IMR-90 (cell line): ENCODE results near the gene GOLGA8B. TPM values are rescaled to one million over a fixed set of nuclear protein-coding genes. Genes with fewer than 3 reads are reported as not detected.
"Not testable (repeated sequence)": the region's sequence is repeated elsewhere in the genome, so short reads cannot be mapped to it uniquely, and the experiment has no call there.

Source experiments
- ATAC-seq: fragments of 200-7000 bp; cut with Tn5 transposase; 2 replicates; pipeline ENCODE4 v1.9.1; 2020; ENCODE audit warnings: low read depth, mild to moderate bottlenecking, moderate library complexity
- BruUV-seq: library from RNA; stranded (reverse); fragments of 400-500 nt; replicated peaks from 2 replicates; lab custom pipeline; 2021; lab: Mats Ljungman, UMichigan
- CTCF ChIA-PET: fragments of 300-600 bp; formaldehyde crosslinking; extraction: SDS; loops from one replicate; lab custom pipeline; 2021; ENCODE audit warnings: antibody characterized with exemption; lab: Yijun Ruan, JAX
- POLR2A ChIA-PET: fragments of 300-600 bp; sonication (Branson Sonifier 250); formaldehyde crosslinking; loops from one replicate; lab custom pipeline; 2022; ENCODE audit warnings: antibody characterized with exemption; ENCODE audit not compliant: unreplicated experiment; lab: Charles Lee
- DNase-seq: peaks from one replicate; pipeline ENCODE4 v3.0.0; 2013
- H2AFZ ChIP-seq: replicated peaks from 2 replicates; pipeline ENCODE3; 2013; ENCODE audit warnings: low read length, mild to moderate bottlenecking; ENCODE audit not compliant: poor library complexity
- H2AK5ac ChIP-seq: 2 replicates; pipeline ENCODE4 v1.6.1; 2013; ENCODE audit warnings: low read depth, low read length, inconsistent platforms
- H2AK9ac ChIP-seq: replicated peaks from 2 replicates; pipeline ENCODE3; 2013; ENCODE audit warnings: mild to moderate bottlenecking, low read depth, low read length, moderate library complexity; ENCODE audit not compliant: poor library complexity
- H2BK120ac ChIP-seq: 2 replicates; pipeline ENCODE4 v1.6.1; 2013; ENCODE audit warnings: low read depth, low read length, inconsistent platforms
- H2BK15ac ChIP-seq: 3 replicates; pipeline ENCODE4 v1.6.1; 2013; ENCODE audit warnings: low read depth, low read length, inconsistent platforms
- H2BK20ac ChIP-seq: 2 replicates; pipeline ENCODE4 v1.6.1; 2013; ENCODE audit warnings: low read depth, mild to moderate bottlenecking, inconsistent platforms, low read length, moderate library complexity
- H2BK5ac ChIP-seq: 2 replicates; pipeline ENCODE4 v1.6.1; 2013; ENCODE audit warnings: mild to moderate bottlenecking, low read depth, low read length, inconsistent platforms; ENCODE audit not compliant: poor library complexity, severe bottlenecking
- H3K14ac ChIP-seq: replicated peaks from 2 replicates; pipeline ENCODE4 v1.6.1; 2013; ENCODE audit warnings: low read depth, low read length, inconsistent platforms
- H3K18ac ChIP-seq: 2 replicates; pipeline ENCODE4 v1.6.1; 2013; ENCODE audit warnings: low read depth, low read length, control low read depth
- H3K23ac ChIP-seq: 2 replicates; pipeline ENCODE4 v1.6.1; 2013; ENCODE audit warnings: low read depth, low read length, inconsistent platforms
- H3K27ac ChIP-seq: 2 replicates; pipeline ENCODE4 v1.5.1; 2013; ENCODE audit warnings: mild to moderate bottlenecking, control low read depth, low read length; ENCODE audit not compliant: insufficient read depth
- H3K27me3 ChIP-seq: 2 replicates; pipeline ENCODE4 v1.6.1; 2013; ENCODE audit warnings: low read length; ENCODE audit not compliant: control insufficient read depth, insufficient read depth
- H3K36me3 ChIP-seq: 2 replicates; pipeline ENCODE4 v1.6.1; 2013; ENCODE audit warnings: low read length, mixed read lengths; ENCODE audit not compliant: control insufficient read depth, insufficient read depth
- H3K4ac ChIP-seq: 2 replicates; pipeline ENCODE4 v1.6.1; 2013; ENCODE audit warnings: low read depth, low read length, inconsistent platforms
- H3K4me1 ChIP-seq: 2 replicates; pipeline ENCODE4 v1.6.1; 2013; ENCODE audit warnings: low read length, mixed read lengths; ENCODE audit not compliant: control insufficient read depth, insufficient read depth
- H3K4me2 ChIP-seq: 2 replicates; pipeline ENCODE4 v1.6.1; 2013; ENCODE audit warnings: low read depth, mild to moderate bottlenecking, control low read depth, low read length, moderate library complexity
- H3K4me3 ChIP-seq: 2 replicates; pipeline ENCODE4 v1.5.1; 2013; ENCODE audit warnings: low read depth, mild to moderate bottlenecking, control low read depth, low read length, moderate library complexity; ENCODE audit not compliant: insufficient read depth
- H3K56ac ChIP-seq: 2 replicates; pipeline ENCODE4 v1.6.1; 2013; ENCODE audit warnings: low read length, inconsistent platforms; ENCODE audit not compliant: insufficient read depth; ENCODE audit errors: extremely low read depth
- H3K79me1 ChIP-seq, 2 experiments: 2 replicates each; pipeline ENCODE4 v1.6.1; 2013; ENCODE audit warnings: low read length in 2 of 2, inconsistent platforms in 1 of 2, low read depth in 1 of 2
- H3K9ac ChIP-seq: 2 replicates; pipeline ENCODE4 v1.6.1; 2013; ENCODE audit warnings: low read depth, low read length, control low read depth
- H3K9me1 ChIP-seq: 2 replicates; pipeline ENCODE4 v1.6.1; 2013; ENCODE audit warnings: low read length, inconsistent platforms; ENCODE audit not compliant: insufficient read depth
- H3K9me3 ChIP-seq: 2 replicates; pipeline ENCODE4 v1.6.1; 2013; ENCODE audit warnings: low read length; ENCODE audit not compliant: control insufficient read depth, insufficient read depth
- H4K20me1 ChIP-seq: 2 replicates; pipeline ENCODE4 v1.6.1; 2013; ENCODE audit warnings: low read length, inconsistent platforms; ENCODE audit not compliant: insufficient read depth
- H4K5ac ChIP-seq: 2 replicates; pipeline ENCODE4 v1.6.1; 2013; ENCODE audit warnings: mild to moderate bottlenecking, low read depth, low read length, control low read depth
- H4K8ac ChIP-seq, 2 experiments: 2 replicates each; pipeline ENCODE4 v1.6.1; 2013; ENCODE audit warnings: low read depth in 2 of 2, low read length in 2 of 2, control low read depth in 1 of 2, inconsistent platforms in 1 of 2
- H4K91ac ChIP-seq: 2 replicates; pipeline ENCODE4 v1.6.1; 2013; ENCODE audit warnings: low read depth, low read length, inconsistent platforms; ENCODE audit not compliant: insufficient read depth
- WGBS, 2 experiments: methylation state at CpG; one replicate each; pipeline versions ENCODE4 v1.1.5 to v1.1.7; 2013; ENCODE audit warnings: missing lambda C conversion rate in 2 of 2; ENCODE audit not compliant: insufficient read length in 1 of 2; ENCODE audit errors: extremely low coverage in 2 of 2; 5-methylcytosine and 5-hydroxymethylcytosine counted together
- dilution Hi-C: fragments of 300-500 bp; cut with HindIII; formaldehyde crosslinking; loops from one replicate; pipeline ENCODE4 v1.14.3; 2018; ENCODE audit warnings: low sequenced_read_pairs; ENCODE audit not compliant: unreplicated experiment
- in situ Hi-C: fragments of 300-500 bp; cut with MboI; formaldehyde crosslinking; loops from 3 replicates; pipeline ENCODE4 v1.14.3; 2019; ENCODE audit warnings: low sequenced_read_pairs, inconsistent platforms, mixed read lengths
- intact Hi-C: fragments of 100-400 bp; cut with micrococcal nuclease; formaldehyde crosslinking; loops from 2 replicates; pipeline ENCODE4 v1.10.0; 2022
- polyA plus RNA-seq, 3 experiments: library from polyadenylated mRNA; depleted of rRNA; stranded (reverse); fragments of >200 nt; gene quantifications; 2 replicates each; pipeline ENCODE4 v1.2.3, GENCODE V29; 2012; ENCODE audit warnings: low replicate concordance in 1 of 3
- total RNA-seq: library from RNA; depleted of rRNA; stranded (reverse); fragments of >200 nt; gene quantifications from 2 replicates; pipeline ENCODE4 v1.2.3, GENCODE V29; 2012

GOLGA8B gene
- total and polyA plus RNA-seq, 2 of the 4 experiments (the other 2 are of a cell fraction) = 7.7 to 31.6 TPM

DNA sequence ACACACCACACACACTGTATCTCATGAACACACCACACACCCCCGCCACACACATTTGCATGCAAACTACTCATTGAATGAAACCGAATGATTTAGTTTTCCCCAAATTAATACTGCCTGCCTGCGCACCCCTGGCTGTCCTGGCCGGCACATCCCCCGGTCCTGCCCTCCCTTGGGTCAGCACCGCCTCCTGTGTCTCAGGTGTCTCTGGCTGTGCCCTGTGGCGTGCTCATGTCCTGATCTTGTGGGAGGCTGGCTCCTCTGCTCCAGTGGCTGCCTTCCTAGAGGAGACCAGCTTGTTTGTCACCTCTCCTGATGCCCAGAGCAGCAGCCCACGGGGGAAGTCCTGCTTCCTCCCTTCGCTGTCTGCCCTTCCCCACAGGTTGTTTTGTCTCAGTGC lies 28.7 kb downstream of the GOLGA8B start:
- CTCF ChIA-PET, dilution Hi-C loops: not testable (repeated sequence)

GRCh38 chr15:34554126-34554525 lies 29.3 kb downstream of the GOLGA8B start:
- H4K8ac ChIP-seq, POLR2A ChIA-PET, BruUV-seq, H3K27me3 ChIP-seq, ATAC-seq, CTCF ChIA-PET, H4K20me1 ChIP-seq, dilution Hi-C loops, H3K18ac ChIP-seq, H3K9me3 ChIP-seq, H3K9ac ChIP-seq, DNase-seq, H2AK5ac ChIP-seq, H4K5ac ChIP-seq, H2BK5ac ChIP-seq, H3K14ac ChIP-seq, H2AFZ ChIP-seq, H3K36me3 ChIP-seq, H3K27ac ChIP-seq, H3K4me1 ChIP-seq, H3K23ac ChIP-seq, H3K56ac ChIP-seq, H3K4ac ChIP-seq, H3K4me3 ChIP-seq, intact Hi-C loops, H2BK120ac ChIP-seq, H3K79me1 ChIP-seq, H3K9me1 ChIP-seq, H2BK15ac ChIP-seq, H4K91ac ChIP-seq, H2BK20ac ChIP-seq, H2AK9ac ChIP-seq, in situ Hi-C loops, H3K4me2 ChIP-seq: not testable (repeated sequence)
- WGBS, 2 experiments = no CpG with 5 or more reads among the region's 5 CpGs

More for the DNA sequence above, 28.7 kb downstream of the GOLGA8B start:
- H3K4me1 ChIP-seq, H2BK120ac ChIP-seq, H4K5ac ChIP-seq, BruUV-seq, H3K27me3 ChIP-seq, H3K9me3 ChIP-seq, H2BK5ac ChIP-seq, H4K20me1 ChIP-seq, H2AK9ac ChIP-seq, intact Hi-C loops, H3K9ac ChIP-seq, H3K14ac ChIP-seq, H3K4ac ChIP-seq, H3K4me2 ChIP-seq, H2AK5ac ChIP-seq, H2BK15ac ChIP-seq, H4K91ac ChIP-seq, H3K18ac ChIP-seq, DNase-seq, H2AFZ ChIP-seq, H3K27ac ChIP-seq, in situ Hi-C loops, H3K56ac ChIP-seq, ATAC-seq, H3K23ac ChIP-seq, H3K9me1 ChIP-seq, H3K4me3 ChIP-seq, H4K8ac ChIP-seq, H3K79me1 ChIP-seq, H2BK20ac ChIP-seq, POLR2A ChIA-PET, H3K36me3 ChIP-seq: not testable (repeated sequence)
- WGBS, 2 experiments = no CpG with 5 or more reads among the region's 9 CpGs
